SK-N-SH (cell line): ENCODE measurements around the gene ST8SIA6.

Experiments used
- CTCF ChIP-seq: fragments of 200-600 bp; sonication (generic); IDR thresholded peaks from 2 replicates; pipeline ENCODE4 v1.6.1; 2017; ENCODE audit warnings: antibody characterized with exemption, mild to moderate bottlenecking, moderate library complexity
- EP300 ChIP-seq, 2 experiments: IDR thresholded peaks; 2 replicates each; pipeline versions ENCODE4 v1.4.0 to v1.6.1; 2012; ENCODE audit warnings: borderline replicate concordance in 1 of 2, low read depth in 1 of 2, low read length in 1 of 2
- GATA2 ChIP-seq: sonication (generic); formaldehyde crosslinking; IDR thresholded peaks from 2 replicates; pipeline ENCODE4 v1.5.0; 2020; ENCODE audit warnings: mild to moderate bottlenecking, missing genetic modification reagents
- JUND ChIP-seq: IDR thresholded peaks from 2 replicates; pipeline ENCODE4 v1.4.0; 2012
- MEF2A ChIP-seq: IDR thresholded peaks from 2 replicates; pipeline ENCODE4 v1.4.0; 2012; ENCODE audit warnings: low read depth, borderline replicate concordance
- POLR2AphosphoS5 ChIP-seq: IDR thresholded peaks from 2 replicates; pipeline ENCODE4 v1.6.1; 2012; ENCODE audit warnings: low read depth, low read length
- RAD21 ChIP-seq: IDR thresholded peaks from 2 replicates; pipeline ENCODE4 v1.6.1; 2012; ENCODE audit warnings: mild to moderate bottlenecking, low read length
- RCOR1 ChIP-seq: fragments of 150-350 bp; IDR thresholded peaks from 2 replicates; pipeline ENCODE4 v1.6.1; 2017; ENCODE audit warnings: antibody characterized with exemption, low read length
- RFX5 ChIP-seq: IDR thresholded peaks from 2 replicates; pipeline ENCODE4 v1.6.1; 2012; ENCODE audit warnings: mild to moderate bottlenecking, improper control_type of control experiment, low read length
- TEAD4 ChIP-seq: IDR thresholded peaks from 2 replicates; pipeline ENCODE4 v1.4.0; 2012; ENCODE audit warnings: mild to moderate bottlenecking, borderline replicate concordance; ENCODE audit not compliant: insufficient read depth
- YY1 ChIP-seq: IDR thresholded peaks from 2 replicates; pipeline ENCODE4 v1.4.0; 2012; ENCODE audit warnings: low read depth, mild to moderate bottlenecking
- ZBTB33 ChIP-seq: IDR thresholded peaks from 2 replicates; pipeline ENCODE4 v1.4.0; 2012; ENCODE audit warnings: low read depth, borderline replicate concordance
- TF ChIP-seq, protein P1 (sequence below): fragments of 150-350 bp; IDR thresholded peaks from 2 replicates; pipeline ENCODE4 v1.6.1; 2017; ENCODE audit warnings: antibody characterized with exemption, low read length, low read depth, borderline replicate concordance

DNA sequence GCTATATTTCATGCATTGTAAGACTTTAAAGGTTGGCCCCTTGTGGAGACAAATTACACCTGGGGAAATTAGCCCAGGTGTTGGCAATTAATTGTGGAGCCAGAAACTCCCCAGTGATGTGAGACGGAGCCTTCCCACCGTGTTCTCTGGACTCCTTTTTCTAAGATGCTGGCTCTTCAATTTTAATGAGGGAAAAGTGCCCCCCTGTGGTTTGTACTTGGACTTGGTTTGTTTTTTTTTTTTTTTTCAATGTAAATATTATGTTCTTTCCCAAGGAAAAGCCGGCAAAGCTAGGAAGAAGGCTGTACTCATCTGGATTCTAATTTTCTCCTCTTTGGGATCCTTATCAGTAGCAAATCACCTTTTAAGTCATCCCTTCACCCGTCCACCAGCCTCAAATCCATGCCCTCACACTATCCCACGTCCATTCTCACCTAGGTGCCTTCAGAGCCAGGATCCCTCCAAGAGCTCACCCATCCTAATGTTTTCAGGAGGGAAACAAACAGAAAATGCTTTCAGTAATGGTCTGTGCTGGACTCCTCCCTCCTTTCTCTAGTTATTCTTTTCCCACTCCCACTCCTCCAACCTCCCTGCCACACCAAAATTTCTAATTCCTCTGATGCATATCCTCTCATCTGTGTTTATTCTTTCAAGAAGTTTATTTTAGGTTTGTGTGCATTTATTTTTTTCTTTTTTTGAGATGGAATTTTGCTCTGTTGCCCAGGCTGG, 20.4 kb upstream of the ST8SIA6 start:
- TF ChIP-seq CTCF (peak; percentile 41), TEAD4 (no peak), RCOR1 (no peak), POLR2AphosphoS5 (no peak), RAD21 (peak; percentile 32), MEF2A (no peak), JUND (no peak), ZBTB33 (no peak), YY1 (no peak), EP300 (IDR thresholded peaks at IDR 0.05; ENCODE audit: borderline replicate concordance in 1 of 2, low read depth in 1 of 2, low read length in 1 of 2) (no peak), GATA2 (CRISPR knock-in tag) (no peak), RFX5 (no peak)
- TF ChIP-seq, protein P1, sequence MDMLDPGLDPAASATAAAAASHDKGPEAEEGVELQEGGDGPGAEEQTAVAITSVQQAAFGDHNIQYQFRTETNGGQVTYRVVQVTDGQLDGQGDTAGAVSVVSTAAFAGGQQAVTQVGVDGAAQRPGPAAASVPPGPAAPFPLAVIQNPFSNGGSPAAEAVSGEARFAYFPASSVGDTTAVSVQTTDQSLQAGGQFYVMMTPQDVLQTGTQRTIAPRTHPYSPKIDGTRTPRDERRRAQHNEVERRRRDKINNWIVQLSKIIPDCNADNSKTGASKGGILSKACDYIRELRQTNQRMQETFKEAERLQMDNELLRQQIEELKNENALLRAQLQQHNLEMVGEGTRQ = no peak
